Right atrium auricular region (tissue), 2 donors: Measurements from ENCODE around the gene PKD2L2. TPM values are rescaled to one million over a fixed set of nuclear protein-coding genes. Genes with fewer than 3 reads are reported as not detected.
A peak's percentile ranks its signal among the peaks of the same experiment; 100 is the strongest.
"Not testable (repeated sequence)": the region's sequence is repeated elsewhere in the genome, so short reads cannot be mapped to it uniquely, and the experiment has no call there.

Experiments
- DNase-seq: peaks from one replicate; pipeline ENCODE4 v3.0.0-alpha.2; 2019; ENCODE audit warnings: low spot score
- H3K27ac ChIP-seq, 2 donors: fragments of 200-600 bp; sonication (generic); 1 replicate in 1 of 2; 2 replicates in 1 of 2; pipeline ENCODE4 v1.5.1; 2016 to 2019
- H3K27me3 ChIP-seq, 2 donors: fragments of 200-600 bp; sonication (generic); one replicate each; pipeline versions ENCODE4 v1.5.1 to v1.6.0; 2017 to 2019
- H3K36me3 ChIP-seq: fragments of 200-600 bp; sonication (generic); one replicate; pipeline ENCODE4 v1.5.1; 2016
- H3K4me1 ChIP-seq, 2 donors: fragments of 200-600 bp; sonication (generic); one replicate each; pipeline versions ENCODE4 v1.5.1 to v1.6.0; 2017 to 2019
- H3K4me3 ChIP-seq, 2 donors: fragments of 200-600 bp; sonication (generic); 1 replicate in 1 of 2; 2 replicates in 1 of 2; pipeline ENCODE4 v1.5.1; 2017 to 2019; ENCODE audit warnings: mild to moderate bottlenecking in 1 of 2, moderate library complexity in 1 of 2
- H3K9me3 ChIP-seq, 2 donors: fragments of 200-600 bp; sonication (generic); one replicate each; pipeline ENCODE4 v1.5.1; 2019
- total RNA-seq, 2 donors: library from RNA; depleted of rRNA; stranded (reverse); fragments of >200 nt; gene quantifications; one replicate each; pipeline ENCODE4 v1.1.0, GENCODE V29; 2016
- TF ChIP-seq, protein P1 (sequence below), 2 donors: fragments of 200-600 bp; sonication (generic); IDR thresholded peaks; one replicate each; pipeline ENCODE4 v1.5.1; 2019; ENCODE audit warnings: antibody characterized with exemption in 2 of 2

Gene PKD2L2
- total RNA-seq, 2 donors from 2014 or later, result not detected

DNA sequence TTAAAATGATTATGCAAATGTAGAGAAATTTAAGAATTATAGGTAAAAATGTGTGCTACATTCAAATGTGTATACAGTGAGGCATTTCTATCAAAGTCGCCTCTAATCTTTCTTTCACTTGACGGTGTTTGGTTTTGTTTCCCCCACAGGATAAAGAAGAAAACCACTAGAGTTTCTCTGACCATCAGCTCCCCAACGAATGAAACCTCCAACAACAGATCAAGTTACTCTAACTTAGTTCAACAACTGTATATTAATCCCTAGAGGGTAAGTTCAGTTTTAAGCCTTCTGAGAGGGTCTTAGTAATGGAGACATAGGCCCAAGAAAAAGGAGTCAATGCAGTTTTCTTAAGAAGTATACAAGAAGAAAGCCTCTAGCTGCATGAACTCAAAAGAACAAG, 33.1 kb upstream of the PKD2L2 start:
- Histone ChIP-seq H3K36me3 (no peaks in the 10 kb centered on the region), H3K27ac (peak overlapping the region in 1 of 2 donors; percentile 78)
- DNase-seq, result no peak

DNA sequence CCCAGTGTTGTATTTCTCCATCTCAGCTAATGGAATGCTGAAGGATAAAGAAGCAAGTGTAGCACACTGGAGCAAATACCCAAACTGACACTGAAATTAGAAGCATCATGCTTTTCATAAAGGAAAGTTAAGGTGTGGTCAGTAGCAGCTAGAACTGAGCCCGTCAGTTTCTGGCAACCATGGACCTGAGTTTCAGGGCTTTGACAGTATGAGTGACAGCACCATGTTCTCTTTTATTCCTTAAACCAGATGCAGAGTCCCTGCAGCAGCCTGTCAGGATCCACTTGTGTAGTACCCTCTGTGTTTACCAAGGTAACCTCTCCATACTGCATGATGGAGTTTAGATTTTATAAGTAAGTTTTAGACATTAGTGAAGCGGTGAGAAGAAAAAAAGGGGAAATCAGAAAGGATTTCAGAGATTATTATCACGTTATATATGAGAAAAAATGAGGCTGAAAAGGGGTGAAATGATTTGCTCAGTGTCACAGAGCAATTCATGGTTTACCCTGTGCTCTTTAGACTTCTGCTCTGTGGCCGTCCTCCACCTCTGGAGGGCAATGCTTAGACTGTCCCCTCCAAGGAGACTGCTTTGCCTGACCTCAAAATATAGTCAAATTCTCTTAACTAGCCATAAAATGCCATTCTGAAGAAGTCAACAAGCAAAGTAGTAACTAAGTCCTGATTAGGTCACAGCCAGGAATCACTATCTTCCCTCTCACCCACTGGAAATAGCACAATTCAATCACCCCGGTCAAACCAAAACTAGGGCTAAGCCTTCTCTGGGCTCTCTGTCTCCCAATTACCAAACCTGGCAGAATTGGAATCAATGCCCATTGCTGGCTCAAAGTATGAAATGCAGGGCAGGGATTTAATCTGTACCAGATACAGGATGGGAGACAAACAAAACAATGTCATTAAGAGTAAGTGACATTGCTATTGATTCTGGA, 32.1 kb upstream of the PKD2L2 start:
- TF ChIP-seq, protein P1, sequence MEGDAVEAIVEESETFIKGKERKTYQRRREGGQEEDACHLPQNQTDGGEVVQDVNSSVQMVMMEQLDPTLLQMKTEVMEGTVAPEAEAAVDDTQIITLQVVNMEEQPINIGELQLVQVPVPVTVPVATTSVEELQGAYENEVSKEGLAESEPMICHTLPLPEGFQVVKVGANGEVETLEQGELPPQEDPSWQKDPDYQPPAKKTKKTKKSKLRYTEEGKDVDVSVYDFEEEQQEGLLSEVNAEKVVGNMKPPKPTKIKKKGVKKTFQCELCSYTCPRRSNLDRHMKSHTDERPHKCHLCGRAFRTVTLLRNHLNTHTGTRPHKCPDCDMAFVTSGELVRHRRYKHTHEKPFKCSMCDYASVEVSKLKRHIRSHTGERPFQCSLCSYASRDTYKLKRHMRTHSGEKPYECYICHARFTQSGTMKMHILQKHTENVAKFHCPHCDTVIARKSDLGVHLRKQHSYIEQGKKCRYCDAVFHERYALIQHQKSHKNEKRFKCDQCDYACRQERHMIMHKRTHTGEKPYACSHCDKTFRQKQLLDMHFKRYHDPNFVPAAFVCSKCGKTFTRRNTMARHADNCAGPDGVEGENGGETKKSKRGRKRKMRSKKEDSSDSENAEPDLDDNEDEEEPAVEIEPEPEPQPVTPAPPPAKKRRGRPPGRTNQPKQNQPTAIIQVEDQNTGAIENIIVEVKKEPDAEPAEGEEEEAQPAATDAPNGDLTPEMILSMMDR (IDR thresholded peaks at IDR 0.05), result no peak
- Histone ChIP-seq H3K4me3 (peak overlapping the region; percentile 20 to 26), H3K36me3 (no peaks in the 10 kb centered on the region), H3K27me3 (no peaks in the 10 kb centered on the region), H3K27ac (peak overlapping the region; percentile 62 to 78), H3K9me3 (no peaks in the 10 kb centered on the region), H3K4me1 (peaks cover 0 to 29% of the 10 kb centered on the region in 2 donors)
- DNase-seq, result no peak

More for the DNA sequence above, 33.1 kb upstream of the PKD2L2 start:
- TF ChIP-seq, protein P1 (IDR thresholded peaks at IDR 0.05), result no peak
- H3K9me3 ChIP-seq, result no peaks in the 10 kb centered on the region
- H3K4me1 ChIP-seq, result peaks cover 0 to 29% of the 10 kb centered on the region in 2 donors
- H3K27me3 ChIP-seq, result no peaks in the 10 kb centered on the region
- no peak overlapping the region for H3K4me3 ChIP-seq

- peaks cover 0 to 29% of the 10 kb centered on the region in 2 donors for H3K4me1 ChIP-seq
- H3K27ac ChIP-seq, result peak overlapping the region; percentile 62 to 78
- no peaks in the 10 kb centered on the region for H3K27me3 ChIP-seq
- no peaks in the 10 kb centered on the region for H3K9me3 ChIP-seq
- peak overlapping the region; percentile 20 to 26 for H3K4me3 ChIP-seq
- no peaks in the 10 kb centered on the region for H3K36me3 ChIP-seq
- TF ChIP-seq, protein P1 (IDR thresholded peaks at IDR 0.05), result no peak
- DNase-seq, result no peak
Observed at GRCh38 chr5:137858223-137858916, 30.9 kb upstream of the PKD2L2 start.

DNA sequence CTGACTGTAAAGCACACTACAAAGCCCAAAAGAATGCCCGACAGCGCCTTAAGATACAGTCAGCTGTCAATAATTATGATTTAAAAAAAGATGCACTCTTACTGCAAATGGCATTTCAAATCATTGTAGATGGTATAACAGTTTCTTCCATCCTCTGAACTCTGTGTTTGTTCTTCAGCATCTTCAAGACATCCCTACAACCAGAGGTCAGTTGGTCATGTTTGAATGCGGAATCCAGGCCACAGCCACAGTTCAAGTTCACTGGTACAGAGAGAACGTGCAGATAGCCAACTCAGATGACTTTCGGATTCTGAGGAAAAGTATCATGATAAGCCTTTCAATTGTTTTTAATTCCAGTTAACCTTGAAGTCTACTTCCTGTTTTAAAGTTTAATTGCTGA, 30.3 kb upstream of the PKD2L2 start:
- Histone ChIP-seq H3K4me1 (peaks cover 0 to 29% of the 10 kb centered on the region in 2 donors), H3K36me3 (no peaks in the 10 kb centered on the region), H3K9me3 (no peaks in the 10 kb centered on the region), H3K4me3 (no peak overlapping the region), H3K27me3 (no peaks in the 10 kb centered on the region), H3K27ac (peak overlapping the region; percentile 62 to 78)
- DNase-seq, result no peak
- TF ChIP-seq, protein P1 (IDR thresholded peaks at IDR 0.05), result no peak

DNA sequence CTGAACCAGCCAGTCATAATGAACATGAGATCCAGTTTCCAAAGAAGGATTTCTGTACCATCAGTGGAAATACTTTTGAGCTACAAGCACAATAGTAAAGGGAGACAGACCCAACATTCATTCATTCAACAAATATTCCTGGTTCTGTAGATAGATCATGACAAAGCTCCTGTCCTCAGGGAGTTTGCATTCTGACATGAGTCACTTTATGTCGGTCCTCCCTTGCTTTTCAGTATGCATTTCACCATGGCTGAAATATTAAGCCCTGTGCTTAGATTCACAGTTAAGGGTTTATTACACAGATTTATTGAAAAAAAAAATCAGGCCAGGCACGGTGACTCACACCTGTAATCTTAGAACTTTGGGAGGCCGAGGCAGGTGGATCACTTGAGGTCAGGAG, 27.0 kb upstream of the PKD2L2 start:
- Histone ChIP-seq H3K4me3 (no peak overlapping the region), H3K4me1 (peaks cover 0 to 18% of the 10 kb centered on the region in 2 donors), H3K27ac (no peak overlapping the region), H3K36me3 (no peaks in the 10 kb centered on the region), H3K27me3 (no peaks in the 10 kb centered on the region), H3K9me3 (no peaks in the 10 kb centered on the region)
- DNase-seq, result no peak
- TF ChIP-seq, protein P1 (IDR thresholded peaks at IDR 0.05), result no peak

GRCh38 chr5:137863653-137864052, 25.6 kb upstream of the PKD2L2 start:
- not testable (repeated sequence) for H3K36me3 ChIP-seq, H3K4me3 ChIP-seq, H3K27me3 ChIP-seq, H3K9me3 ChIP-seq, DNase-seq, H3K4me1 ChIP-seq, H3K27ac ChIP-seq
